GM21390 (cell line): ENCODE measurements around the gene PRAMEF8.
"Not testable (repeated sequence)": the region's sequence is repeated elsewhere in the genome, so short reads cannot be mapped to it uniquely, and the experiment has no call there.

Experiments used
- ATAC-seq: cut with Tn5 transposase; IDR thresholded peaks from one replicate; pipeline ENCODE4 v1.9.1; 2021; ENCODE audit not compliant: unreplicated experiment

The PRAMEF8 gene

GRCh38 chr1:13285037-13285436, at the start of gene PRAMEF8:
Gene PRAMEF8, minus strand, starts transcription at chr1:13285137. Its CDS starts 1,046 bp downstream, at chr1:13284091.
- not testable (repeated sequence) for ATAC-seq

- ATAC-seq = not testable (repeated sequence)
Observed at GRCh38 chr1:13315281-13315680, 30.3 kb upstream of the PRAMEF8 start, which contains the start of gene PRAMEF15. Gene PRAMEF15, plus strand, starts transcription at chr1:13315581. Its CDS starts 2,827 bp downstream, at chr1:13318408.

- ATAC-seq = not testable (repeated sequence)
Observed at GRCh38 chr1:13303239-13303638, 18.3 kb upstream of the PRAMEF8 start, which contains the start of gene PRAMEF33. Gene PRAMEF33, plus strand, starts transcription at chr1:13303539. Its CDS starts 2,416 bp downstream, at chr1:13305955.

GRCh38 chr1:13302197-13302596, 17.3 kb upstream of the PRAMEF8 start:
- not testable (repeated sequence) for ATAC-seq

GRCh38 chr1:13298699-13299098, 13.8 kb upstream of the PRAMEF8 start:
- ATAC-seq = not testable (repeated sequence)

- ATAC-seq = not testable (repeated sequence)
Observed at GRCh38 chr1:13297216-13297931, 12.4 kb upstream of the PRAMEF8 start.

GRCh38 chr1:13289030-13289429, 4.1 kb upstream of the PRAMEF8 start:
- not testable (repeated sequence) for ATAC-seq

GRCh38 chr1:13279617-13280016, 5.3 kb downstream of the PRAMEF8 start:
- not testable (repeated sequence) for ATAC-seq

- ATAC-seq = not testable (repeated sequence)
Observed at GRCh38 chr1:13277016-13277415, 7.9 kb downstream of the PRAMEF8 start.

- ATAC-seq = not testable (repeated sequence)
Observed at GRCh38 chr1:13265124-13265523, 19.8 kb downstream of the PRAMEF8 start.

- not testable (repeated sequence) for ATAC-seq
Observed at GRCh38 chr1:13253898-13254297, 31.0 kb downstream of the PRAMEF8 start, which contains the start of gene PRAMEF5. Gene PRAMEF5, plus strand, starts transcription at chr1:13254198. Its CDS starts 5,071 bp downstream, at chr1:13259269.

- not testable (repeated sequence) for ATAC-seq
Observed at GRCh38 chr1:13247122-13247521, 37.8 kb downstream of the PRAMEF8 start.

GRCh38 chr1:13246554-13246871, 38.4 kb downstream of the PRAMEF8 start:
- ATAC-seq = not testable (repeated sequence)

- not testable (repeated sequence) for ATAC-seq
Observed at GRCh38 chr1:13245841-13246553, 38.9 kb downstream of the PRAMEF8 start.

- ATAC-seq = not testable (repeated sequence)
Observed at GRCh38 chr1:13243536-13244263, 41.2 kb downstream of the PRAMEF8 start.

- ATAC-seq = not testable (repeated sequence)
Observed at GRCh38 chr1:13239633-13240032, 45.3 kb downstream of the PRAMEF8 start.

GRCh38 chr1:13237572-13237971, 47.4 kb downstream of the PRAMEF8 start:
- not testable (repeated sequence) for ATAC-seq

GRCh38 chr1:13234057-13234456, 50.9 kb downstream of the PRAMEF8 start:
- ATAC-seq = not testable (repeated sequence)

- not testable (repeated sequence) for ATAC-seq
Observed at GRCh38 chr1:13232056-13232455, 52.9 kb downstream of the PRAMEF8 start.
